Caco-2 (cell line): ENCODE measurements around the gene HASPIN. TPM values are rescaled to one million over a fixed set of nuclear protein-coding genes. Genes with fewer than 3 reads are reported as not detected.
"Not testable (repeated sequence)": the region's sequence is repeated elsewhere in the genome, so short reads cannot be mapped to it uniquely, and the experiment has no call there.

Source experiments
- BruUV-seq: library from RNA; stranded (reverse); fragments of 400-500 nt; replicated peaks from 2 replicates; lab custom pipeline; 2021; lab: Mats Ljungman, UMichigan
- CTCF ChIA-PET: fragments of 300-600 bp; sonication (Branson Sonifier 250); formaldehyde crosslinking; loops from one replicate; lab custom pipeline; 2022; ENCODE audit warnings: antibody characterized with exemption; lab: Charles Lee
- POLR2A ChIA-PET: fragments of 300-600 bp; sonication (Branson Sonifier 250); formaldehyde crosslinking; loops from one replicate; lab custom pipeline; 2022; ENCODE audit warnings: antibody characterized with exemption; lab: Charles Lee
- DNase-seq, 2 experiments: peaks; one replicate each; pipeline versions ENCODE4 v3.0.0 to v3.0.0-alpha.2; 2020 to 2022
- H3K27me3 ChIP-seq: replicated peaks from 2 replicates; pipeline ENCODE4 v1.6.0; 2011; ENCODE audit warnings: low read length; ENCODE audit not compliant: control insufficient read depth, insufficient read depth
- H3K36me3 ChIP-seq: 2 replicates; pipeline ENCODE4 v1.5.1; 2011; ENCODE audit warnings: low read length; ENCODE audit not compliant: control insufficient read depth, insufficient read depth
- H3K4me1 ChIP-seq: fragments of 250-450 bp; sonication (Bioruptor Pico); 2 replicates; pipeline ENCODE4 v1.5.1; 2020; ENCODE audit warnings: mild to moderate bottlenecking
- H3K4me3 ChIP-seq: 2 replicates; pipeline ENCODE4 v1.5.1; 2011; ENCODE audit warnings: low read depth, mild to moderate bottlenecking, control low read depth, low read length
- H3K9me3 ChIP-seq: fragments of 250-450 bp; sonication (Bioruptor Pico); 2 replicates; pipeline ENCODE4 v1.5.1; 2020; ENCODE audit warnings: mild to moderate bottlenecking, moderate library complexity
- H3K27ac Mint-ChIP-seq: one replicate; pipeline ENCODE4 v1.8.0; 2022; ENCODE audit warnings: mixed read lengths; ENCODE audit not compliant: unreplicated experiment
- H3K27me3 Mint-ChIP-seq: one replicate; pipeline ENCODE4 v1.8.0; 2022; ENCODE audit warnings: mixed read lengths; ENCODE audit not compliant: insufficient read depth, unreplicated experiment
- H3K36me3 Mint-ChIP-seq: one replicate; pipeline ENCODE4 v1.8.0; 2022; ENCODE audit warnings: mild to moderate bottlenecking, mixed read lengths; ENCODE audit not compliant: insufficient read depth, unreplicated experiment
- H3K4me1 Mint-ChIP-seq: one replicate; pipeline ENCODE4 v1.8.0; 2022; ENCODE audit warnings: low read depth, mixed read lengths; ENCODE audit not compliant: unreplicated experiment
- H3K4me3 Mint-ChIP-seq: one replicate; pipeline ENCODE4 v1.8.0; 2022; ENCODE audit warnings: mild to moderate bottlenecking, moderate library complexity, mixed read lengths; ENCODE audit not compliant: unreplicated experiment
- H3K9me3 Mint-ChIP-seq: one replicate; pipeline ENCODE4 v1.8.0; 2022; ENCODE audit warnings: mixed read lengths; ENCODE audit not compliant: unreplicated experiment
- intact Hi-C: fragments of 100-400 bp; cut with micrococcal nuclease; formaldehyde crosslinking; loops from one replicate; pipeline ENCODE4 v1.10.0; 2022; ENCODE audit not compliant: unreplicated experiment
- total RNA-seq: library from RNA; stranded (reverse); gene quantifications from 2 replicates; pipeline ENCODE4 v1.2.3, GENCODE V29; 2022
- TF ChIP-seq, protein P1 (sequence below), 2 experiments: fragments of 200-600 bp in 1 of 2; IDR thresholded peaks; 1 replicate in 1 of 2; 2 replicates in 1 of 2; pipeline versions ENCODE4 v1.5.1 to v1.8.0; 2011 to 2022; ENCODE audit warnings: antibody characterized with exemption in 1 of 2, control low read depth in 1 of 2, inconsistent platforms in 1 of 2, low read depth in 1 of 2, low read length in 1 of 2, mild to moderate bottlenecking in 1 of 2, moderate library complexity in 1 of 2; ENCODE audit not compliant: insufficient read depth in 1 of 2, severe bottlenecking in 1 of 2, unreplicated experiment in 1 of 2

Gene HASPIN
- total RNA-seq, 1 experiment from 2014 or later, result 9.5 TPM

DNA sequence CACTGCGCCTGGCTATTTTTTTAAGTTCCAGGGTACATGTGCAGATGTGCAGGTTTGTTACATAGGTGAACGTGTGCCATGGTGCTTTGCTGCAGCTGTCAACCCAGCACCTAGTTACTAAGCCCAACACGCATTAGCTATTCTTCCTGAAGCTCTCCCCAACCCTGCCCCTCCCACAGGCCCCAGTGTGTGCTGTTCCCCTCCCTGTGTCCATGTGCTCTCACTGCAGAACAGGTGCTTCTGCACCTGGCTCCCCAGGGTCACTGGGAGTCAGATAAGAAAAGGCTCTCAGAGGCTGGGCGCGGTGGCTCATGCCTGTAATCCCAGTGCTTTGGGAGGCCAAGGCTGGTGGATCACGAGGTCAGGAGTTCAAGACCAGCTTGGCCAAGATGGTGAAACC, 6.2 kb downstream of the HASPIN start:
- no peaks in the 10 kb centered on the region for H3K36me3 ChIP-seq
- Mint-ChIP-seq H3K27me3 (no peaks in the 10 kb centered on the region), H3K4me1 (peaks cover under 1% of the 10 kb centered on the region), H3K36me3 (peaks cover 23% of the 10 kb centered on the region), H3K9me3 (no peaks in the 10 kb centered on the region), H3K4me3 (no peak overlapping the region), H3K27ac (no peak overlapping the region)
- DNase-seq, result no peak
- ChIA-PET CTCF (no interaction called here), POLR2A (no interaction called here)
- no peaks in the 10 kb centered on the region for H3K27me3 ChIP-seq
- H3K4me3 ChIP-seq, result no peak overlapping the region
- TF ChIP-seq, protein P1, sequence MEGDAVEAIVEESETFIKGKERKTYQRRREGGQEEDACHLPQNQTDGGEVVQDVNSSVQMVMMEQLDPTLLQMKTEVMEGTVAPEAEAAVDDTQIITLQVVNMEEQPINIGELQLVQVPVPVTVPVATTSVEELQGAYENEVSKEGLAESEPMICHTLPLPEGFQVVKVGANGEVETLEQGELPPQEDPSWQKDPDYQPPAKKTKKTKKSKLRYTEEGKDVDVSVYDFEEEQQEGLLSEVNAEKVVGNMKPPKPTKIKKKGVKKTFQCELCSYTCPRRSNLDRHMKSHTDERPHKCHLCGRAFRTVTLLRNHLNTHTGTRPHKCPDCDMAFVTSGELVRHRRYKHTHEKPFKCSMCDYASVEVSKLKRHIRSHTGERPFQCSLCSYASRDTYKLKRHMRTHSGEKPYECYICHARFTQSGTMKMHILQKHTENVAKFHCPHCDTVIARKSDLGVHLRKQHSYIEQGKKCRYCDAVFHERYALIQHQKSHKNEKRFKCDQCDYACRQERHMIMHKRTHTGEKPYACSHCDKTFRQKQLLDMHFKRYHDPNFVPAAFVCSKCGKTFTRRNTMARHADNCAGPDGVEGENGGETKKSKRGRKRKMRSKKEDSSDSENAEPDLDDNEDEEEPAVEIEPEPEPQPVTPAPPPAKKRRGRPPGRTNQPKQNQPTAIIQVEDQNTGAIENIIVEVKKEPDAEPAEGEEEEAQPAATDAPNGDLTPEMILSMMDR (IDR thresholded peaks at IDR 0.05; ENCODE audit: insufficient read depth in 1 of 2, low read depth in 1 of 2, low read length in 1 of 2, severe bottlenecking in 1 of 2, unreplicated experiment in 1 of 2), result no peak
- intact Hi-C loops, result no loop called here
- H3K9me3 ChIP-seq, result no peaks in the 10 kb centered on the region
- no TSS peak for BruUV-seq
- H3K4me1 ChIP-seq, result no peaks in the 10 kb centered on the region

DNA sequence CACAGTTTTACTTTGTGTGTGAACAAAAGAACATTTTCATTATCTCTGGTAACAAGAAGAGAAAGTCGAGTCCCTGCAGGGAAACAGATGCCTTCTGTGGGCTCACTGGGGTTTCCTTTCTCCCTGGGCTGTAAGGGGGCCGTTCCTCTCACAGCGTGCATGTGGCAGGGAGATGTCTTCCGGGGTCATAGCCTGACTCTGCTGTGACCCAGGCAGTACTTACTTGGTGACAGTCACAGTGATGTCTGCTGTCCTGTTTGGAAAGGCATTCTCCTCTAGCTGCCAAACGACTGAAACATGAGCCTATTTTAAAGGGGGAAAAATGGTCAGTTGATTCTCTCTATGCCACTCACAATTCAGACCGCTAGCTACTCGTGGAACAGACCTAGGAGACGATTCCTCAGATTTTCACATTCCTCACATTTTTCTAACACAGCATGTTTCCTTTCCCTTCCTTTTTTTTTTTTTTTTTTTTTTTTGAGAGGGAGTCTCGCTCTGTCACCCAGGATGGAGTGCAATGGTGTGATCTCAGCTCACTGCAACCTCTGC, 7.3 kb downstream of the HASPIN start:
- no peak for DNase-seq
- ChIA-PET POLR2A (no interaction called here), CTCF (no interaction called here)
- BruUV-seq, result no TSS peak
- Histone ChIP-seq H3K4me3 (no peak overlapping the region), H3K9me3 (no peaks in the 10 kb centered on the region), H3K4me1 (no peaks in the 10 kb centered on the region), H3K27me3 (no peaks in the 10 kb centered on the region), H3K36me3 (no peaks in the 10 kb centered on the region)
- no peak overlapping the region for H3K27ac Mint-ChIP-seq
- H3K36me3 Mint-ChIP-seq, result peaks cover 16% of the 10 kb centered on the region
- H3K9me3 Mint-ChIP-seq, result no peaks in the 10 kb centered on the region
- H3K4me3 Mint-ChIP-seq, result no peak overlapping the region
- no peaks in the 10 kb centered on the region for H3K4me1 Mint-ChIP-seq
- no peaks in the 10 kb centered on the region for H3K27me3 Mint-ChIP-seq
- TF ChIP-seq, protein P1 (IDR thresholded peaks at IDR 0.05; ENCODE audit: insufficient read depth in 1 of 2, low read depth in 1 of 2, low read length in 1 of 2, severe bottlenecking in 1 of 2, unreplicated experiment in 1 of 2), result no peak
- intact Hi-C loops, result no loop called here

DNA sequence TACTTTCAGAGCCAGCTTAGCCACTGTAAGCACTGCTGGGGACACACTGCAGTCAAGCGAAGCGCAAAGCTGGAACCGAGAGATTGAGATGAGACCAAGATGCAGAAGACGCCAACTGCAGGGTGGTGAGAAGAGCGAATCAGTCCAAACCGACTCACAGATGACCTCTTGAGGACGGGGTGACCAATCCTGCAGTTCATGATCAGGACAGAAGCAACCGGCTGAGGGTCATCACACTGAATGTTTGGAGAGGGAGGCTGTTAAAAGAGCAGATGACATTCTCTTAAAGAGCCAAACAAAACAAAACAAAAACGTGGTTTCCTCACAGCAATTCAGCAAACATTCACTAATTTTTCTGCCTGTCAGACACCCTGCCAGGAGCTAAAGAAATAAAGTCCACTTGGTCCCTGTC, 8.5 kb downstream of the HASPIN start:
- no peaks in the 10 kb centered on the region for H3K27me3 Mint-ChIP-seq
- H3K4me3 Mint-ChIP-seq, result no peak overlapping the region
- Histone ChIP-seq H3K4me3 (no peak overlapping the region), H3K36me3 (no peaks in the 10 kb centered on the region), H3K9me3 (no peaks in the 10 kb centered on the region), H3K27me3 (no peaks in the 10 kb centered on the region), H3K4me1 (no peaks in the 10 kb centered on the region)
- H3K9me3 Mint-ChIP-seq, result no peaks in the 10 kb centered on the region
- no peak overlapping the region for H3K27ac Mint-ChIP-seq
- ChIA-PET POLR2A (no interaction called here), CTCF (no interaction called here)
- no peak for DNase-seq
- H3K4me1 Mint-ChIP-seq, result no peaks in the 10 kb centered on the region
- intact Hi-C loops, result no loop called here
- no TSS peak for BruUV-seq
- TF ChIP-seq, protein P1 (IDR thresholded peaks at IDR 0.05; ENCODE audit: insufficient read depth in 1 of 2, low read depth in 1 of 2, low read length in 1 of 2, severe bottlenecking in 1 of 2, unreplicated experiment in 1 of 2), result no peak
- H3K36me3 Mint-ChIP-seq, result peaks cover 13% of the 10 kb centered on the region

DNA sequence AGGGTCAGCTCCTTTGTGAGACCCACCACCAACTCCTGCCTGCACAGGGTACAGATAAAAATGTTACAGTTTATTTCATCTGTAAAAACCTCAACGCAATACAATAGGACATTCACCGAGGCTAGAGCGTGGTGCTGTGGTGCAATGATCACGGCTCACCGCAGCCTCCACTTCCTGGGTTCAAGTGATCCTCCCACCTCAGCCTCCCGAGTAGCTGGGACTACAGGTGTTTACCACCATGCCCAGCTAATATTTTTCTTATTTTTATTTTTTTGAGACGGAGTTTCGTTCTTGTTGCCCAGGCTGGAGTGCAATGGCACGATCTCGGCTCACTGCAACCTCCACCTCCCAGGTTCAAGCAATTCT, 11.2 kb downstream of the HASPIN start:
- H3K27me3 ChIP-seq, H3K4me1 ChIP-seq, H3K4me1 Mint-ChIP-seq, POLR2A ChIA-PET, DNase-seq, H3K27ac Mint-ChIP-seq, H3K36me3 Mint-ChIP-seq, BruUV-seq, H3K9me3 ChIP-seq, H3K4me3 ChIP-seq, H3K4me3 Mint-ChIP-seq, H3K27me3 Mint-ChIP-seq, H3K36me3 ChIP-seq, H3K9me3 Mint-ChIP-seq: not testable (repeated sequence)
- CTCF ChIA-PET, result interaction anchor here (1.0 to 1.8 kb wide), 2 partner anchors 81 to 112 kb away, joined by 3 to 4 read pairs; no protein-coding TSS in a partner anchor
- intact Hi-C loops, result loop anchor here (5.0 kb wide), 2 partner anchors 72 to 267 kb away; no protein-coding TSS in a partner anchor
